ENCODE results near the gene P2RY2. TPM values are rescaled to one million over a fixed set of nuclear protein-coding genes. Genes with fewer than 3 reads are reported as not detected.
A peak's percentile ranks its signal among the peaks of the same experiment; 100 is the strongest.

Gene P2RY2
- total and polyA plus RNA-seq, 3 experiments from 2014 or later = not detected

DNA sequence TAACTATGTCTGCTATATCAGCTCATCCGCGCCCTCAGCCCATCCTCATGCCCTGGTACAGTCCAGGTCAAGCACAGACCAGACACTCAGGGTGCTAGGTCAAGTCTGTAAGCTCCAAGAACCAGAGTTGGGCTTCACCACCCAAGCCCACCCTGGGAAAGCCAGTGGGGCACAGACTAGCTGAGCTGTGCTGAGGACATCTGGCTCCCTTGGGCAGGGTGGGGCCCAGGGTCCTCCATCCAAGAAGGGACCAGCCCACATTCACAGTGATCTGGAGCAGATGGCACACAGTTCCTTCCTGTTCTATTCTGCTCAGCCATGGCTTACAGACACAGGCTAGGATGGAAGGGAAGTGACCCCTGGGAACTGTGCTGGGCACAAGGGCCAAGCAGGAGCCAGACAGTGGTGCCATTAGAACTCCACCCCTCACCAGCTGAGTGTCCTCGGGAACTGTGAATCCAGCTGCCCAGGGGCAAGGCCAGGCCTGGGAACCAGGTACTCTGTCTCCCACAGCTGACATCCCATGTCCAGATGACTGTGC lies 63.2 kb downstream of the P2RY2 start:
- Mint-ChIP-seq H3K27ac (no peak overlapping the region), H3K9me3 (no peaks in the 10 kb centered on the region), H3K4me3 (no peak overlapping the region), H3K36me3 (no peaks in the 10 kb centered on the region), H3K4me1 (no peaks in the 10 kb centered on the region), H3K27me3 (peaks cover 4 to 5% of the 10 kb centered on the region in 2 donors)
- Histone ChIP-seq H3K27me3 (ENCODE audit: insufficient read depth, low read length, poor library complexity, severe bottlenecking) (no peaks in the 10 kb centered on the region), H3K4me1 (ENCODE audit: insufficient read depth, low read length) (no peaks in the 10 kb centered on the region), H3K27ac (ENCODE audit: low read depth, low read length) (no peak overlapping the region), H3K36me3 (ENCODE audit: insufficient read depth, low read length) (no peaks in the 10 kb centered on the region), H3K4me3 (ENCODE audit: low read length) (no peak overlapping the region), H3K9me3 (ENCODE audit: low read length) (no peaks in the 10 kb centered on the region)
- DNase-seq = no peak
- CTCF ChIA-PET = interaction anchor here (0.6 kb wide), 1 partner anchor 674 kb away, joined by 3 read pairs; no protein-coding TSS in a partner anchor
- POLR2A ChIA-PET = no interaction called here

- Mint-ChIP-seq H3K27ac (no peak overlapping the region), H3K4me1 (no peaks in the 10 kb centered on the region), H3K4me3 (no peak overlapping the region), H3K9me3 (no peaks in the 10 kb centered on the region), H3K27me3 (peaks cover 4 to 5% of the 10 kb centered on the region in 2 donors), H3K36me3 (no peaks in the 10 kb centered on the region)
- Histone ChIP-seq H3K4me1 (ENCODE audit: insufficient read depth, low read length) (no peaks in the 10 kb centered on the region), H3K27ac (ENCODE audit: low read depth, low read length) (no peak overlapping the region), H3K36me3 (ENCODE audit: insufficient read depth, low read length) (no peaks in the 10 kb centered on the region), H3K4me3 (ENCODE audit: low read length) (no peak overlapping the region), H3K27me3 (ENCODE audit: insufficient read depth, low read length, poor library complexity, severe bottlenecking) (no peaks in the 10 kb centered on the region), H3K9me3 (ENCODE audit: low read length) (no peaks in the 10 kb centered on the region)
- ChIA-PET CTCF (interaction anchor here (0.6 kb wide), 1 partner anchor 673 kb away, joined by 3 read pairs; no protein-coding TSS in a partner anchor), POLR2A (no interaction called here)
- no peak for DNase-seq
These were observed 63.9 kb downstream of the P2RY2 start for GRCh38 chr11:73281796-73282660.

DNA sequence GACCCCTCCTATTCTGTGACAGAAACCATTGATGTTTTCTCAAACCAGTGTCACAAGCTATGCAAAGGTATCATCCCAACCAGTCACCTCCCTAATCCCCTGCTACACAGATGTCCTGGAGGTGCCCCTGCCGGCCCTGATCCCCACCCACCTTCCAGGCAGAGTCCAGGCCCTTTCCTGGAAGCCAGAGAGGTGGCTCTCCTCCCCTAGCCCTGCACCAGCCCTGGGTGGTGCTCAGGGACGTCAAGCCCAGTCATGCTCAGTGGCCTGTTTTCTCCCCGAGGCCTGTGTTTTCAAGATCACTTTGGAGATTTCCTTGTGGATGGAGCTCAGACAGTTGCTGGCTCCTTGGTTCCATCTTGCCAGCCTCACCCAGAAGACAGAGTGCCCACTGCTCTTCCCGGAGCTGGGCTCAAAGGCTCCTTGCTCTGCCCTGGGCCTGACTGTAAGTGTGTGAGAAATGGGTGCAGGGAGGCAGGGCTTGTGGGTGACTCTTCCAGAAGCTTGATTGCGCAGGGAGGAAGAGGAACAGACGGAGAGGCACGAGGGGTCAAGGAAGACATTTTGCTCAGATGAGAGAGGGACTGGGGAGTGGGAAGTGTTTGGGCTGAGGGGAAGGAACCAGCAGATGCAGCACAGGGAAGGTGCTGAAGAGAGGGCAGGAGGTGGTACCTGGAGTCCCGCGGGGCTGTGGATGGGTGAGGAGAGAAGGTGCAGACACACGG lies 65.4 kb downstream of the P2RY2 start:
- Mint-ChIP-seq H3K4me1 (no peaks in the 10 kb centered on the region), H3K4me3 (no peak overlapping the region), H3K27me3 (peaks cover 4 to 5% of the 10 kb centered on the region in 2 donors), H3K27ac (peak overlapping the region in 1 of 8 donors; percentile 50), H3K9me3 (no peaks in the 10 kb centered on the region), H3K36me3 (no peaks in the 10 kb centered on the region)
- no peaks in the 10 kb centered on the region for H3K36me3 ChIP-seq (ENCODE audit: insufficient read depth, low read length)
- H3K27me3 ChIP-seq (ENCODE audit: insufficient read depth, low read length, poor library complexity, severe bottlenecking) = no peaks in the 10 kb centered on the region
- no peaks in the 10 kb centered on the region for H3K9me3 ChIP-seq (ENCODE audit: low read length)
- no peak overlapping the region for H3K4me3 ChIP-seq (ENCODE audit: low read length)
- no peak overlapping the region for H3K27ac ChIP-seq (ENCODE audit: low read depth, low read length)
- ChIA-PET POLR2A (no interaction called here), CTCF (interaction anchor here (1.1 kb wide), 1 partner anchor 25 kb away, joined by 3 read pairs; no protein-coding TSS in a partner anchor)
- no peak for DNase-seq
- no peaks in the 10 kb centered on the region for H3K4me1 ChIP-seq (ENCODE audit: insufficient read depth, low read length)

DNA sequence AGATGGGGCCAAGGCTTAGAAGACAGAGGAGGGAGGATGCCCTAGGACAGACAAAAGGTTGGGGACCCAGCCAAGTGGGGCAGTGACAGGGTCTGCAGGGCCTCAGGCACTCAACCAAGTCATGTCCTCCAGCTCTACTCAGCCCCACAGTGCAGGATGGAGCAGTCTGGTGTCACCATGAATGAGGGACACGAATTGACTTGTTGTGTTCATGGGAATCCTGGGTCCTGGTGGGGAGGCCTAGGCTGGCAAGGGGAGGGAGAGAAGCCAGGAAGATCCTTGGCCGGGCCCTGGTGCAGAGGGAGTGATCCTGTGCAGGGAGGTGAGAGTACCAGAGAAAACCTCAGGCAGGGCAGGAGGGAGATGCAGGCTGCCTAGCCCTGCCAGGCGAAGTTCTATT lies 66.0 kb downstream of the P2RY2 start:
- CTCF ChIA-PET = interaction anchor here (1.1 kb wide), 1 partner anchor 26 kb away, joined by 3 read pairs; no protein-coding TSS in a partner anchor
- peaks cover 4 to 5% of the 10 kb centered on the region in 2 donors for H3K27me3 Mint-ChIP-seq
- no peaks in the 10 kb centered on the region for H3K36me3 ChIP-seq (ENCODE audit: insufficient read depth, low read length)
- no peaks in the 10 kb centered on the region for H3K36me3 Mint-ChIP-seq
- no peak for DNase-seq
- POLR2A ChIA-PET = no interaction called here
- H3K9me3 Mint-ChIP-seq = no peaks in the 10 kb centered on the region
- peak overlapping the region in 1 of 8 donors; percentile 43 for H3K27ac Mint-ChIP-seq
- no peaks in the 10 kb centered on the region for H3K27me3 ChIP-seq (ENCODE audit: insufficient read depth, low read length, poor library complexity, severe bottlenecking)
- no peak overlapping the region for H3K27ac ChIP-seq (ENCODE audit: low read depth, low read length)
- H3K4me1 ChIP-seq (ENCODE audit: insufficient read depth, low read length) = no peaks in the 10 kb centered on the region
- no peak overlapping the region for H3K4me3 Mint-ChIP-seq
- no peak overlapping the region for H3K4me3 ChIP-seq (ENCODE audit: low read length)
- peaks cover 0 to 4% (median 3%) of the 10 kb centered on the region in 3 donors for H3K4me1 Mint-ChIP-seq
- H3K9me3 ChIP-seq (ENCODE audit: low read length) = no peaks in the 10 kb centered on the region

DNA sequence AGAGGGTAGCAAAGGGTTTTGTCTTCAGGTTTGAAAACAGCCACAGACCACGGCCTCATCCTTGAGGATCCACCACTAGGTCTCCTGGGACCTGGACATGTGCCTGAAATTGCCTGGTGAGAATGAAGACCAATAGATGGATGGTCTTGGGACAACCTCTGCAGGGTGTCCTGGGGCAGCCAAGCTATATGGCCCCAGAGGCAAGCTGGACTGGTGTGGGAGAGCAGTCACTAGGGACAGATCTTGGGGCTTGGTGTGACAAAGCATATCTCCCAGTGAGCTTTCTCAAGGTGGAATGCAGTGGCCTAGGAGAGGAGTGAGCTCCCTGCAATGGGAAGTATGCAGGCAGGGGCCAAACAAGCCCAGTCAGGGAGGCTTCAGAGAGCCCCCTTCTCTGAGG lies 67.6 kb downstream of the P2RY2 start:
- no peaks in the 10 kb centered on the region for H3K4me1 ChIP-seq (ENCODE audit: insufficient read depth, low read length)
- H3K36me3 ChIP-seq (ENCODE audit: insufficient read depth, low read length) = no peaks in the 10 kb centered on the region
- Mint-ChIP-seq H3K9me3 (no peaks in the 10 kb centered on the region), H3K4me1 (peaks cover 0 to 8% (median 6%) of the 10 kb centered on the region in 3 donors), H3K4me3 (no peak overlapping the region), H3K27me3 (peaks cover 2 to 4% of the 10 kb centered on the region in 2 donors), H3K27ac (peak overlapping the region in 2 of 8 donors; percentile 48 to 60), H3K36me3 (no peaks in the 10 kb centered on the region)
- no peaks in the 10 kb centered on the region for H3K27me3 ChIP-seq (ENCODE audit: insufficient read depth, low read length, poor library complexity, severe bottlenecking)
- ChIA-PET POLR2A (no interaction called here), CTCF (no interaction called here)
- DNase-seq = no peak
- no peaks in the 10 kb centered on the region for H3K9me3 ChIP-seq (ENCODE audit: low read length)
- no peak overlapping the region for H3K4me3 ChIP-seq (ENCODE audit: low read length)
- H3K27ac ChIP-seq (ENCODE audit: low read depth, low read length) = no peak overlapping the region

Other genes starting within 250 kb of the P2RY2 start
- gene FCHSD2, start 76.0 kb upstream of the P2RY2 start, total RNA-seq = 10 to 100 TPM; 28.0 to 28.3 TPM
- 21.2 TPM for gene FCHSD2, start 76.0 kb upstream of the P2RY2 start, polyA plus RNA-seq
- under 1 TPM; 0.20 to 0.24 TPM for gene P2RY6, start 54.1 kb downstream of the P2RY2 start, total RNA-seq
- not detected for gene P2RY6, start 54.1 kb downstream of the P2RY2 start, polyA plus RNA-seq
- gene ARHGEF17, start 90.0 kb downstream of the P2RY2 start, total RNA-seq = not detected
- gene ARHGEF17, start 90.0 kb downstream of the P2RY2 start, polyA plus RNA-seq = not detected
- 10 to 100 TPM; 23.4 TPM for gene RELT, start 158.1 kb downstream of the P2RY2 start, total RNA-seq
- gene RELT, start 158.1 kb downstream of the P2RY2 start, polyA plus RNA-seq = 7.5 TPM

Measured in CD8-positive, alpha-beta memory T cell (primary cell).